Type B pancreatic cell (in vitro differentiated cells): Measurements from ENCODE around the gene HHAT. TPM values are rescaled to one million over a fixed set of nuclear protein-coding genes. Genes with fewer than 3 reads are reported as not detected.
A peak's percentile ranks its signal among the peaks of the same experiment; 100 is the strongest.

Source experiments
- DNase-seq: peaks from one replicate; pipeline ENCODE4 v3.0.0; 2021; ENCODE audit warnings: mixed read lengths; ENCODE audit not compliant: unreplicated experiment; ENCODE audit errors: extremely low spot score
- H3K27ac Mint-ChIP-seq: 2 replicates; pipeline ENCODE4 v1.8.0; 2021; ENCODE audit warnings: mild to moderate bottlenecking, mixed read lengths
- H3K27me3 Mint-ChIP-seq: 2 replicates; pipeline ENCODE4 v1.8.0; 2021; ENCODE audit warnings: mixed read lengths
- H3K36me3 Mint-ChIP-seq: 2 replicates; pipeline ENCODE4 v1.8.0; 2021; ENCODE audit warnings: mixed read lengths
- H3K4me1 Mint-ChIP-seq: one replicate; pipeline ENCODE4 v1.8.0; 2021; ENCODE audit warnings: mixed read lengths; ENCODE audit not compliant: unreplicated experiment
- H3K4me3 Mint-ChIP-seq: 2 replicates; pipeline ENCODE4 v1.8.0; 2021; ENCODE audit warnings: mild to moderate bottlenecking, mixed read lengths
- H3K9me3 Mint-ChIP-seq: 2 replicates; pipeline ENCODE4 v1.8.0; 2021; ENCODE audit warnings: mixed read lengths
- CTCF ChIP-seq: fragments of 200-600 bp; sonication (generic); conservative IDR thresholded peaks from 2 replicates; pipeline ENCODE4 v1.5.0; 2021; ENCODE audit warnings: antibody characterized with exemption, mild to moderate bottlenecking
- total RNA-seq: library from RNA; stranded (reverse); gene quantifications from 2 replicates; pipeline ENCODE4 v1.2.1, GENCODE V29; 2021; ENCODE audit warnings: low replicate concordance

HHAT gene
- total RNA-seq, 1 donor from 2014 or later: 9.0 TPM

- Mint-ChIP-seq H3K4me3 (no peak overlapping the region), H3K4me1 (peaks cover 17% of the 10 kb centered on the region), H3K9me3 (no peaks in the 10 kb centered on the region), H3K27me3 (no peaks in the 10 kb centered on the region), H3K36me3 (no peaks in the 10 kb centered on the region), H3K27ac (peak overlapping the region; percentile 50)
- no peak for TF ChIP-seq CTCF
- DNase-seq: no peak
These were observed 317.0 kb downstream of the HHAT start for GRCh38 chr1:210645582-210646257.

DNA sequence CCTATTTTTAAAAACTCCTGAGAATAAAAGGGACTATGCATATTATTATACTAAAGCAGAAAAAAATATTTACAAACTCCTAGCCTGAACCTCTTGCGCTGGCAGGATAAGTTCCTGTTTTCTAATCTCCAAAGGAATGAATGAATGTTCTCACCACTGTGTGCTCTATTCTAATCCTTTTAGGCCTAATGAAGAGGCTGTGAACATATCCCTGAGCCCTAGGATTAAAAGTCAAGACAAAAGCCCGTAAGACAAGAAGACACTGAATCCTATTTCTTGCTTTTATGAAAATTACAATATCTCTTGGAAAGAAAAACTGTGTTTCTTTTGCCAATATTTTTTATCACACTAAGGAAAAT is 317.5 kb downstream of the HHAT start:
- Mint-ChIP-seq H3K9me3 (no peaks in the 10 kb centered on the region), H3K27ac (no peak overlapping the region), H3K27me3 (no peaks in the 10 kb centered on the region), H3K36me3 (no peaks in the 10 kb centered on the region), H3K4me3 (no peak overlapping the region), H3K4me1 (peaks cover 17% of the 10 kb centered on the region)
- no peak for DNase-seq
- no peak for TF ChIP-seq CTCF

GRCh38 chr1:210647406-210648333 is 319.0 kb downstream of the HHAT start:
- no peak overlapping the region for H3K27ac Mint-ChIP-seq
- no peaks in the 10 kb centered on the region for H3K36me3 Mint-ChIP-seq
- no peaks in the 10 kb centered on the region for H3K9me3 Mint-ChIP-seq
- H3K4me1 Mint-ChIP-seq: peaks cover 17% of the 10 kb centered on the region
- TF ChIP-seq CTCF: no peak
- no peaks in the 10 kb centered on the region for H3K27me3 Mint-ChIP-seq
- H3K4me3 Mint-ChIP-seq: no peak overlapping the region
- no peak for DNase-seq

DNA sequence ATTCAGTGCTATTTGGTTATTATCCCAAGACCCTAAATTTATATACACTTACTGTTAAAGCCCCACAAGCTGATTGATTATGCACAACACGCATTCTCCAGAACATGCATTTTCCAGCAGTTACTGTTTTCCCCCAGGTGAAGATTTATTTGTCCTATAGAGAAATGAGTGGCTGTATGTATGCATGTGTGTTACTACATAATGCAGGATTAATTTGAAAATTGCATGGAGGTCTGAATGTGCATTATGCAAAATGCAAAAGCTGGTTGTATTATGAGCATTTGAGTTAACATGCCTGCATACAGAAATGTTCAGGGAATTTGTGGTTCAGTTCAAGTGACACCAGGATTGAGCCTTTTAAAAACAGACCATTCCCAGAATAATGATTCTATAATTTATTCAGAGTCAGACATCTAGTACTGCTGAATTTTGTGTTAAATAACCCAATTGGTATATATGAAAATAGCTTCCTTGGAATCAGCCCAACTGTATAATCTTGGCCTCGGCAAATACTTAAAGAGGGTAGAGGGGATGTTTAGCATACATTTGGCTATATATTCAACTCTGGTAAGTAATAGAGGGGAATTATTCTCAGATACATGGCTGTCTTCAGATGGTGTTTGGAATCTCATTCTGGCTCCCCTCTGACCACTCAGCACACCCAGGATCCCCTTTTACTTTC is 320.0 kb downstream of the HHAT start:
- DNase-seq: no peak
- H3K4me3 Mint-ChIP-seq: no peak overlapping the region
- H3K36me3 Mint-ChIP-seq: no peaks in the 10 kb centered on the region
- TF ChIP-seq CTCF: no peak
- H3K27ac Mint-ChIP-seq: no peak overlapping the region
- no peaks in the 10 kb centered on the region for H3K27me3 Mint-ChIP-seq
- H3K4me1 Mint-ChIP-seq: peaks cover 17% of the 10 kb centered on the region
- H3K9me3 Mint-ChIP-seq: peaks cover 2% of the 10 kb centered on the region

- H3K4me3 Mint-ChIP-seq: no peak overlapping the region
These were observed 321.7 kb downstream of the HHAT start for GRCh38 chr1:210650403-210650802.

More at GRCh38 chr1:210650403-210650802, 321.7 kb downstream of the HHAT start:
- Mint-ChIP-seq H3K27me3 (no peaks in the 10 kb centered on the region), H3K36me3 (no peaks in the 10 kb centered on the region), H3K27ac (no peak overlapping the region), H3K9me3 (peaks cover 6% of the 10 kb centered on the region), H3K4me1 (peaks cover 17% of the 10 kb centered on the region)
- no peak for DNase-seq
- no peak for TF ChIP-seq CTCF
